Epithelial cell of proximal tubule (primary cell): ENCODE results near the gene ACTR1B. TPM values are rescaled to one million over a fixed set of nuclear protein-coding genes. Genes with fewer than 3 reads are reported as not detected.

Source experiments
- DNase-seq: peaks from one replicate; pipeline ENCODE4 v3.0.0-alpha.2; 2011; ENCODE audit warnings: low read depth
- H3K4me3 ChIP-seq: 2 replicates; pipeline ENCODE4 v1.5.1; 2011; ENCODE audit warnings: low read depth, mild to moderate bottlenecking, low read length
- total RNA-seq: library from RNA; depleted of rRNA; stranded (reverse); fragments of >200 nt; gene quantifications from 2 replicates; pipeline ENCODE4 v1.2.3, GENCODE V29; 2015
- TF ChIP-seq, protein P1 (sequence below): conservative IDR thresholded peaks from 2 replicates; pipeline ENCODE4 v1.5.1; 2012; ENCODE audit warnings: low read depth, mild to moderate bottlenecking, low read length

The ACTR1B gene
- total RNA-seq, 1 donor from 2014 or later, result 35.8 TPM

DNA sequence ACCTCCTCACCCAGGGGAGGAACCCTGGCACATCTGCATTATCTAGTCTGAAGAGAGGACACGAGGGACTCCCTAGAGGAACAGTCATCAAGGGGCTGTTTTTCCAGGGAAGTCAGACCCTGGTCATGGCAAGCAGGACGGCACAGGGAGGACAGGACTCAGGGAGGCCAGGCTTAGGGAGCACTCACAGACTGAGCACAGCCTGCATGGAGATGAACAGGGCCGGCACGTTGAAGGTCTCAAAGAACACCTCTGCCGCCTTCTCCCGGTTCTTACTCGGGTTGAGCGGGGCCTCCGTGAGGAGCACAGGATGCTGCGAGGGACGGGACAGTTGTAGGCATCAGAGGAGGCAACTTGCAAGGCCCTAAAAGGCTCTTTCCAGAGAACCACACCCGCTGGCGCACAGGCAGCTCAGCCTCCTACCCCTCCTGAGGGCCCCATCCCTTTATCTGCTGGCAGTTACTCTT lies 5.1 kb downstream of the ACTR1B start:
- no peak overlapping the region for H3K4me3 ChIP-seq
- TF ChIP-seq, protein P1, sequence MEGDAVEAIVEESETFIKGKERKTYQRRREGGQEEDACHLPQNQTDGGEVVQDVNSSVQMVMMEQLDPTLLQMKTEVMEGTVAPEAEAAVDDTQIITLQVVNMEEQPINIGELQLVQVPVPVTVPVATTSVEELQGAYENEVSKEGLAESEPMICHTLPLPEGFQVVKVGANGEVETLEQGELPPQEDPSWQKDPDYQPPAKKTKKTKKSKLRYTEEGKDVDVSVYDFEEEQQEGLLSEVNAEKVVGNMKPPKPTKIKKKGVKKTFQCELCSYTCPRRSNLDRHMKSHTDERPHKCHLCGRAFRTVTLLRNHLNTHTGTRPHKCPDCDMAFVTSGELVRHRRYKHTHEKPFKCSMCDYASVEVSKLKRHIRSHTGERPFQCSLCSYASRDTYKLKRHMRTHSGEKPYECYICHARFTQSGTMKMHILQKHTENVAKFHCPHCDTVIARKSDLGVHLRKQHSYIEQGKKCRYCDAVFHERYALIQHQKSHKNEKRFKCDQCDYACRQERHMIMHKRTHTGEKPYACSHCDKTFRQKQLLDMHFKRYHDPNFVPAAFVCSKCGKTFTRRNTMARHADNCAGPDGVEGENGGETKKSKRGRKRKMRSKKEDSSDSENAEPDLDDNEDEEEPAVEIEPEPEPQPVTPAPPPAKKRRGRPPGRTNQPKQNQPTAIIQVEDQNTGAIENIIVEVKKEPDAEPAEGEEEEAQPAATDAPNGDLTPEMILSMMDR, result no peak
- DNase-seq, result no peak

DNA sequence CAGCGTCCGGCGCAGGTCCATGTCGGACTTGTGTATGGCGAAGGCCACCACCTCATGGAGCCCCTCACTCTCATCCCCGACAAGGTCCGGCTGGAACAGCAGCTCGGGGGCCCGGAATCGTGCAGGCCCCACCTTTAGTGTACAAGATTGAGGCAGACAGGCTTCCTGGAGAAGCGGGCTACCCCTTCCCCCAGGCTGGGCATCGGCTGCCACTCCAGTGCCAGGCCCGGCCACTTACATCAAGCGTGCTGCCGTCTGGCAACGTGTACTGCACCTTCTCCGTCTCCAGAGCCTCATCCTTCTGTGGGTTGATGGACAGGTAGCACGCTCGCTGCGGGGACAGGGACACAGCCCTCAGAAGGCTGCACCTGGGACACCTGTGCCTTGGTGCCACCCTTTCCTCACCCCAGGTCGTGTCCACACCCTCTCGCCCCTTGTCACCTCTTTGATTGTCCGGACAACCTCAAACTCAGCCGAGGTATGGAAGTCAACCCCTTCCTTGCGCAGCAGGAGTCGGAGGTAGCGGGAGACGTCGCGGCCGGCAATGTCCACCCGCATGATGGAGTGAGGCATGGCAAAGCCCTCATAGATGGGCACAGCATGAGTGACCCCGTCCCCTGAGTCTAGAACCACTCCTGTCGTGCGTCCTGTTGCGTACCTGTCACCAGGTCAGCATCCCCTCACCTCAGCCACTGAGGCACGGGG lies 5.7 kb downstream of the ACTR1B start:
- TF ChIP-seq, protein P1, result no peak
- DNase-seq, result no peak
- no peak overlapping the region for H3K4me3 ChIP-seq

GRCh38 chr2:97656905-97657587 lies 6.8 kb downstream of the ACTR1B start:
- no peak for DNase-seq
- TF ChIP-seq, protein P1, result no peak
- H3K4me3 ChIP-seq, result no peak overlapping the region

- TF ChIP-seq, protein P1, result no peak
- no peak for DNase-seq
- H3K4me3 ChIP-seq, result no peak overlapping the region
Measured at GRCh38 chr2:97656129-97656755, 7.6 kb downstream of the ACTR1B start.

- no peak for DNase-seq
- H3K4me3 ChIP-seq, result no peak overlapping the region
- TF ChIP-seq, protein P1, result no peak
Measured at GRCh38 chr2:97654791-97655190, 9.1 kb downstream of the ACTR1B start.

DNA sequence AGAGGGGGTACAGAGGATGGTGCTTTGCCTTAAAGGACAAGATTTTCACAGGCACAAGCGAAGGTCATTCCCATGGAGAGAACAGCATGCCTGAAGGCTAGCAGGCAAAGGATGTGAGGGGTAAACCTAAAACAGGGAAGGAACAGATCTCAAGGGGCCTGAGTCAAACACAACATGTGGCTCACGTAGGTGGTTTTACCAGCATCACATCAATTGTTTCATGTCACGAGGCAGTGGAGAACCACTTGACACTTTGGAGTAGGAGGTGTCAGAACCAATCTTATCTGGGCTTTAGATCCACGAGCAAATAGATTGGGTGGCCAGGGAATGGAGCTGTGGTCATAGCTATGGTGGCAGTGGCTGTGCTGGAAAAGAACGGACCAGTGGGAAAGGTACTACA lies 9.5 kb downstream of the ACTR1B start:
- DNase-seq, result no peak
- no peak overlapping the region for H3K4me3 ChIP-seq
- TF ChIP-seq, protein P1, result no peak
